ENCODE measurements around the gene DENND1B.
"Not testable (repeated sequence)": the region's sequence is repeated elsewhere in the genome, so short reads cannot be mapped to it uniquely, and the experiment has no call there.

DENND1B gene

DNA sequence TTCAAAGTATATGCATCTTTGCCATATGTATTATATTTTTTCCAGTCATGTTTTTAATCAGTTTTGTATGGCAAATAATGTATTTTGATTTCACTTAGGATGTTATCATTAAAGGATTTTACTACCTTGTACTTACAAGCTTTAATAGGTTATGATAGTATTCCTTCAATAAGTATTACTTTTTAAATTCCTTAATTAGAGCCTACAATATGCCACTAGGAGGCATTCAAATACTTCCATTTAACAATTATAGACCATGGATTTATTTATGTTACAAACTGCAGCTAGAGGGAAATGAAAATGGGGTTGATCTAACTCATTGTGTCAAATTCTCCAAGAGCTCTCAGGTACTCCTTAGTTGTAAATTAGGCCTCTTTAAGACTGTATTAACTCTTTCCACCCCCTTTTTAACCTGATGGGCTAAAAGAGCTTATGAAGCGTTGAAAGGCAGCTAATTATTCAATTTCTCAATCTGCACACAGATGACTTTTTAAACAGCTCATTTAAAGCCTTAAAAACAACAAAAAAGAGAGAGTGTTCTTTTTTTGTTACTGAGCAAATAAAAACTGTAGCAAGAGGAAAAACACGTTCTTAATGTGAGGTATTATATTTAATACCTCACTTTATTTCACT, 156.2 kb downstream of the DENND1B start:
- DNase-seq = no peak

DNA sequence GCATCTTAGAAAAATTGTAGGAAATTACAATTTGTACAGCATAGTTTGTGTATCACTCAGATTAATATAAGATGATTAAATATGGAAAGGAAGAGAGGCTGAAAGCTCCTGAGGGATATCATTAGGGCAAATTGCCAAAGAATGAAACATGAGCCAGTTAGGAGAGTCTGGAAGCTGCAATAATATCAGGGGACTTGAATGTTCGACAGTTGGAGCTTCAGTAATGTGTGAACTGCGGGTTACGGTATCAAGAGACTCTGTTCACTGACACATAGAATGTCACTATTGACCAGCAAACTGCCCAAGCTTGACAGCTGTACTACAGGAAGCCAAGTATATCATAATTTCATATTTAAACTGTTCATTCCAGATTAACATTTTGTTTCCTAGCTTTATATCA, 157.2 kb downstream of the DENND1B start:
- peak; percentile 15 for DNase-seq

DNA sequence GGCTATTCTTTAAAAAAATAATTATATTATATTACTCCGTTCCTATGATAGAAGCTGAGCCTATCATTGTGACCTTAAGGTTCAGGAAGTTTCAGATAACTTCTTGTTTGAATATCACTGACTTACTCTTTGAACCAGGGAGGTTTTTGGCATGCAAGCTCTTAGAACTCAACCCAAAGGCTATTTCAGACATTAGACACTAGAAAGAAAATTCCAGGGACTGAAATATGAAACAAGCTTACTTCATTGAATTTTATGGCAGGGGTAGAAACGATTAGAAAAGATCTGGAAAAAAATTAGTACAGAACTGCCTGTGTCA, 159.6 kb downstream of the DENND1B start:
- no peak for DNase-seq

DNA sequence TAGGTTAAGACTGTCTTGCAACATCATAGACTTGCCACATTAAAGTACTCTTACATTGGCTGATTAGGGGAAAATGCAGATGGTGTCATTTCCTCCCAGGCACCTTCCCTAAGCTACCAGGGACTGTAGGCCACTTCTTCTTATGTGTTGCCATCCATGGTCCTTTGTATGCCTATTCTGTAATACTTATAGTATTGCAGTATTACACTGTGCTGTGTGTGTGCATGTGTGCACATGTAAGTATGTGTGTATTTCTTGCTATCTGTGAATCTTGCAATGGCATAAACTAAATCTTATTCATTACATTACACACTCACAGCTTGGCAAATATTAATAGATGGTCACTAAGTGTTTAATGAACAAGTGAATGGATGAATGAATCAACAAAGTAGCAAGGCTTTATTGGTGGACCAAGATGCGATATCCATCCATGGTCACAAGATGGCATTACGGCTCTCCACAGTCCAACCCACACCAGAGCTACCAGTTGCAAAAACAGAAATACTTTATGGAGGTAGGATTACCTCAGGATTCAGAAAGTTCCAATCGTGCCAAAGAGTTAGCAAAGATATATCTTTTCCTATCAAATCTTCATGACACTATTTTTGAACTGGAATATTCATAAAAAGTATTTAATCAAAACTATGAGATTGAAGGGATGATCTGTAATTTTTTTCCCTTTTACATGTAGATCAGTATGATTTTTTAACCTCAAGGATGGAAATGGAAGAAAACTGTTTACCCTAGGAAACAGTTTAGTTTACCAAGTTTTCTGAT, 160.2 kb downstream of the DENND1B start:
- DNase-seq = no peak

DNA sequence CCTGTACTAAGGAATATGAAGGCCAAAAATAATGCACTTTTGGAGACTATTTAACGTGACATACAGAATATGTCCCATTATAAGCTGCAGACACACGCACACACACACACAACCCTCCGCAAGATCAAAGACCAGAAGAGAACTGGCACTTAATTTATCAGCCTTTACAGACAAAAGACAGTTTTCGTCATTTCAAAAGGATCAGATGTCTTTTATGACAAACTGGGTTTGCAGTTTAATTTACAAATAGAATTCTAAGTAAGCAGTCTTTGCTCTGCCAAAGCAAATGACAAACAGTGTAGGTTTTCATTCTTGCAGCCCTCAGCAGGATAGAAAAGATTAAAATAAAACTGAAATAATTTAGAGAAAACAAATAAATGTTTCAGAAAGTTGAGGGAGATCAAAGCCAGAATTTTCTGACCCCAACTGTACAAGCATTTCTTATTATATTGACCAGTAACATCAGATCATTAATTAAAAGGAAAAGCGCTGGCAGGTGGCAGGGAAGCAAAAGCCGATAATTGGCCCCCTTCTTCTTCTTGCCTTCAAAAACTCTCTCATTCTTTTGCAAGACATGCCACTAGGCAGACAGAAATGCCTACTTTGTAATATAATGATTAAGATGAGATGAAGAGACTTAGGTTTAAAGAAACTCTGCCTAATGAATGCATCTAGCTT, 169.0 kb downstream of the DENND1B start:
- DNase-seq = no peak

DNA sequence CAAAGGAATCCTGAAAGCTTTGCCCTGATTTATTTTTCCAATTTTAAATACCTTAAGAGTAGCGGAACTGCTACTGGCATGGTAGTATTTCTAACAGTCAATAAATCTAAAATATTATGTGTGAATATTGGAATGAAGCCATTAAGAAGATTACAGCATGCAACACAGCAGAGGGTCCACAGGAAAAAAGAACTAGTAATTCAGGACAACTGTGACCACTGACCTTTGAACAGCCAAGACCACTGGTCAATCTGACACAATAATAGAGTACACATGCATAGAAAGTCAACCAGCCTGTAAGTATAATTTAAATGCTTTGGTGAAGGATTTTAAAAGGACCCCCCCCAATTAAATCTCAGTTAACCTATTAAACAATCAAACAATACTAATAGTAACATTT, 171.0 kb downstream of the DENND1B start:
- no peak for DNase-seq

DNA sequence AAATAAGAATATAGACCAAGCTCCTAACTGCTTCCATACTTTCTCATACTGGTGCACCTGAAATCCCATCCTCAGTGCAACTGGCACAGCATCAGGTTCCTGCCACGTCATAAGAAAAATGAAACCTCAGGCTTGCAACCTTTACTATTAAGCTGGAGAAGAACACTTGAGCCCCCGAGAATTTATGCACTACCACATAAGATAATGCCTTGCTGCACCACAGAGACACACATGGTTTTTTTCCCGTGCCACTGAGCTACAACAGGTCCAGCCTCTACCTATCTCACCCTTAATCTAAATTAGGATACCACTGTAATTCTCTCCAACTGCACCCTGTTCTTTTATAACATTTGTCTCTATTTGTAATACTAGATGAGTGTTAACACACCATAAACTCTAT, 174.5 kb downstream of the DENND1B start:
- no peak for DNase-seq

DNA sequence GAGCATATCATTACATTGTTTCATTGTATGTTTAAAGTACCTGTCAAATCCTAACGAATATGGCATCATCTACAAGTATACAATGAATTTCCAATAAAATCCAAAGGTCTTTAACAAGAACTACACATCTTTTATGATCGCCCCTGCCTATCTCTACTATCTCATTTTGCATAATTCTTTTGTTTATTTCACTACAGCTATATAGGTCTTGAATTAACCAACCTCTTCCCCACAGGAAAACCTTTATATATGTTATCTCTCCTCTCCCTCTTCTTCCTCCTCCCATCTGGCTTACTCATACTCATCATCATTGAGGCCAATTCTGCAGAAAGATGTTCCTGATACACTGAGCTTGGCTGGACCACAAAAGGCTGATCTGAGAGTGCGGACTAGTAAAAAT, 175.5 kb downstream of the DENND1B start:
- DNase-seq = no peak

DNA sequence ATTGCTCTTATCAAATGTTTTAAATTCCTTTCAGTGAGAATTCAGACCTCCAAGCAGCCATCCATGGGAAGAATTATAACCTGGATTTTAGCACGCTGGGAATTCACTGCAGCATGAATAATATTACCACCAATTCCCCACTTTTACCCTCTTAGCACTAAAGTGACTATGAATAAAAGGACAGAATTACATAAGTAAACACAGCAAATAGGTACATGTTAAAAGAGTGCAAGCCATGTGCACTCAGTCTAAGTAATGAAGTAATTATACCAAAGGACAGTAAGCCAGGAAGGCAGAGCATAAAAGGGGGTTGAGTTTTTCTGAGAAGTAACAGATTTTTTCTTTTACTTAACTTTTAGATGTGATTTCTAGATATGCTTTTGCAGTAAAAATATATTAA, 176.3 kb downstream of the DENND1B start:
- no peak for DNase-seq

DNA sequence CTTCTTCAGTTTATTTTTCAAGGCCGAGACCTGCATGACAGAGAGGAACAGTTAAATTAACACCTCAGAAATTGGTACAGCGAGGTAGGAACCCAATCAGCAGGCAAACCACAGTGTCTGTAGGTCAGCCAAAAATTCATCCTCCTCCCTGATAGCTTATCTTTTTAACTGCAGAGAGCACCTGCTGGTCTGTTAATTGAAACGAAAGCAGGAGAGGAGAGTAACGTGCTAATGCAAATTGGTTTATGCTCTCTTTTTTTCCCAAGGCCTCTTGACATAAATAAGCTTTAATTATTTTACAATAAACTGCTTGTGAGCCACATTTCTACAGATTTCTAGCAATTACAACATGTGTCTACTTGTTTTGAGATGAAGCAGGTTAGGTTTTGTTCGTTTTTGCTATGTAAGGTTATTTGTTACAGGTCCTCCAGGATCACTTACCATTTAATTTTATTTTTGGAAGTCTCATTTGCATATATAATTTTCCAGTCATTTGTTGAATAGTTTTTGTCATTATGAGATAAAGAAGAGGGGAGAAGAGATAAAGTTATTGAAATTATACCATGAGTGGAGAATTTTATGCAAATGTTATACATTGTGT, 179.9 kb downstream of the DENND1B start:
- DNase-seq = no peak

DNA sequence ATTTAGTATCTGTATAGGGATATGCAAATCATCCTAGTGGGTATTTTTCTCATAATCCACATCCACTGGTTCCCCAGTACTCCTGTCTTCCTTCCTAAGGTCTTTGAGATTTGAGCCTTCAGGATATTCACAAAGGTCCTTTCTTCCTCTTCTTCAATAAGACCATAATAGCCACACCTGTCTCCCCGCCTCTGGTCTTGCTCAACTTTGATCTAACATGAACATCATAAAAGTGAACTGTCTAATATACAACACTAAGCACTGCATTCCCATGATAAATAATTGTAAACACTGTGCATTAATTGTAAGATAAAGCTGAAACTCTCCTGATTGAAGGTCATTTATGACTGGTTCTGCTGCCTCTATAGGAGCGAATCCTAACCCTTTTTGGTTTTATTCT, 184.6 kb downstream of the DENND1B start:
- no peak for DNase-seq

DNA sequence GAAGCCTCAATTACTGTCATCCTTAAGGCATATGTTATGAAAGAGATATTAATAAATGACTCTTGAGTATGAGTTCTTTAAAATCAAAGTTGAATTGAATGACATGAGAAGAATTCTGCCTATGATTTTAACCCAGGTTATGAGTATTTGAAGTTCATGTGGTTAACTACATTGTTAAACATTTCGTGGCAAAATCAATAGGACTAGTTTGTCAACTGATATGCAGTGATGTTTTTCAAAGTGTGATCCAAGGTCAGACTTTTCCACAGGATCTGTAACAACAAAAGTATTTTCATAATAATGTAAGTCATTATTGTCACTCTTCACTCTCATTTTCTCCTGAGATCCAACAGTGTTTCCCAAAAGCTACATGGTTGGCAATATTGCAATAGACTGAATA, 189.5 kb downstream of the DENND1B start:
- no peak for DNase-seq

DNA sequence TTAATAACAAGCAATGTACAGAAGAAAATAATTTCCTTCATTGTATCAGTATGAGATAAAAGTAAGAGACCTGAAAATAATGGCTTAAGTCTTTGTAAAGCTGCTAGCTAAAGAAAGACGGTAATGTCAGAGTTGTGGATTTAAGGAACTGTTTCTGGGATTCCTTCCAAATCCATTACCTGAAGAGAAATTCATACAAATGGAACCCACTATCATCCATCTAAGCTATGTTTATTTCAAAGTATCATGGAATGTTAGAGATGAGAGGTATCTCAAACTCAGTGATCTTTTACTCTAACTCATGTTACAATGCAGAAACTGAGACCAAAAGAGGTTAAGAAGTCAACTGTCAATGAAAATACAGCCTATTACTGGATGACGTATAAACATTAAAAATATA, 197.7 kb downstream of the DENND1B start:
- no peak for DNase-seq

DNA sequence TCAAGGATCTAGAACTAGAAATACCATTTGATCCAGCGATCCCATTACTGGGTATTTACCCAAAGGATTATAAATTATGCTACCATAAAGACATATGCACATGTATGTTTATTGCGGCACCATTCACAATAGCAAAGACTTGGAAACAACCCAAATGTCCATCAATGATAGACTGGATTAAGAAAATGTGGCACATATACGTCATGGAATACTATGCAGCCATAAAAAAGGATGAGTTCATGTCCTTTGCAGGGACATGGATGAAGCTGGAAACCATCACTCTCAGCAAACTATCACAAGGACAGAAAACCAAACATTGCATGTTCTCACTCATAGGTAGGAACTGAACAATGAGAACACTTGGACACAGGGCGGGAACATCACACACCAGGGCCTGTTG, 199.7 kb downstream of the DENND1B start:
- not testable (repeated sequence) for DNase-seq

DNA sequence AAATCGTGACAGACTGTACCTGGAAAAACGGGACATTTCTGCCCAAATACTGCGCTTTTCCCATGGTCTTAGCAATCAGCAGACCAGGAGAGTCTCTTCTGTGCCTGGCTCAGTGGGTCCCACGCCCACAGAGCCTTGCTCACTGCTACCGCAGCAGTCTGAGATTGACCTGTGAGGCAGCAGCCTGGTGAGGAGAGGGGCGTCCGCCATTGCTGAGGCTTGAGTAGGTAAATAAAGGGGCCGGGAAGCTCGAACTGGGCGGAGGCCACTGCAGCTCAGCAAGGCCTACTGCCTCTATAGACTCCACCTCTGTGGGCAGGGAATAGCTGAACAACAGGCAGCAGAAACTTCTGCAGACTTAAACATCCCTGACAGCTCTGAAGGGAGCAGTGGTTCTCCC, 203.1 kb downstream of the DENND1B start:
- no peak for DNase-seq

DNA sequence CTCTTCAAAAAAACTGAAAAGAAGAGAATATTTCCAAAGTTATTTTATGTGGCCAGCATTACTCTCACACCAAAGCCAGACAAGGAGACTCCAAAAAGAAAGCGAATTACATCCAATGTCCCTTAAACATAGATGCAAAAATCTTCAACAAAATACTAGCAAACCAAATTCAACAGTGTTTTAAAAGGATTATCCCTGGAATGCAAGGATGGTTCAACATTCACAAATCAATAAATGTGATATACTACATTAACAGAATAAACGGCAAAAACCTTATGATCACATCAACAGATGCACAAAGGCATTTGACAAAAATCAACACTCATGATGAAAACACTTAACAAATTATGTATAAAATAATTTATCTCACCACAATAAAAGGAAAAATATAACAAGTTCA, 207.8 kb downstream of the DENND1B start:
- no peak for DNase-seq

DNA sequence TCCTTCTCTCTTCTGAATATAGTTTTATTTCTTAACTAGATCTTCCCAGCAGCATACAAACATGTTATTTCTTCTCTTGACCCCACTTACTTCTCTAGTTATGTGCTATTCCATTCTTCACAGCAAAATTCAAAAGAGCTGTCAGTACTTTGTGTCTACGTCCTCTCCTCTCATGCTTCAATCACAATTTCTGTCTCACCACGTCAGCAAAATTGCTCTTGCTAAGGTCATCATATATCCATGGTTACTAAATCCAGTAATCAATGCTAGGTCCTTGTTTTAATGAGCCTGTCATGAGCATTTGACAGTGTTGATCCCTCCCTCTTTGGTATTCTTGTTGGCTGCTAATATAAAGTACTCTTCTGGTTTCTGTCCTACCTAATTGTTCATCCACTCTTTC, 214.2 kb downstream of the DENND1B start:
- no peak for DNase-seq

DNA sequence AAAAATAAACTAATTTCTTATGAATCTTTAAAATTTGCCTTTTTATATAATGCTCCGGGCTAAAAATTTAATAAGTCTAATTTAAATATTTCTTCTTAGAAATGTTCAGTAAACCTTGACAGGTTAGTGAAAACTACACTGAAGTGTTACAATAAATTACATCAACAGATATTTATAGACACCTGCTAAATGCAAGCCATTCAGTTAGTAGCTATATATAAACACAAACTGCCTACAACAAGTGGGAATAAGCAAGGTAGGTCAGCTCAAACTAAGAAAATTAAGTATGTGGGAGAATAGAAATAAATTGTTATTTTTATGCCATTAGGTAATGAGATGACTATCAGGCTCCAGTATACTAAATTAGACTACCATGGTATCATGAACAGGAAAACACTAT, 215.6 kb downstream of the DENND1B start:
- no peak for DNase-seq

DNA sequence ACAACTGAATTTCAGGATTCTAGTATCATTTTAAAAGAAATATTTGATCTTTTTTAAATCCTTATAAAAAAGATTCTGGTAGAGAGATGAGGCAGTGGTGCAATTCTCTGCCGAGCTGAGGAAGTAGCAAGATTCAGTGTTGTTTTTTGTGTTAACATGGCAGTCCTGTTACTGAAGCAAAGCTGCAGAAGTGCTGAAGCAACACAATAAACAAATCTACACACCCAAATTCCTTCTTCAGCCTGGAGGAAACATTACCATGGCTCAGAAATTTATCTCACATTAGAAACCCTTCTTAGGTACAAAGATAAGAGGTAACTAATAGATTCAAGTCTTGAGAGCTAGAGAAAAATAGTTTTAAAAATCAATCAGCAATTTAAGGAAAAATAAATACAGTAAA, 216.0 kb downstream of the DENND1B start:
- DNase-seq = no peak

DNA sequence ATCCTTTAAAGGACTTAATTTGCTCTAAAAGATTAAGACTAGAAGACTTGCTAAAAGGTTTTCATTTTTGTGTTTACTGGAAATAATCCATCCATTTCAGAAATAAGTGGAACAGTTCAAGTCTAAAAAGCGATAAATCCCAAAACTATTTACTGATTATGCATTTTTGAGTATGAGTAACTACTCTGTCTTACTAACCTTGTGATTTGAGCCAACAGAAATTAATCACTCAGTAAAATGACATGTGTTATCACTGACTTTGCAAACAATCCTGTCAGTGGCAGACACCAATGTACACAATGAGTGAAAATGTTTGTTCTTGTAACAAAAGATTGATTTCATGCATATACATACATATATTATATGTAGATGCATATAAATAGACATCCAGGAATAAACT, 218.0 kb downstream of the DENND1B start:
- DNase-seq = no peak

DNA sequence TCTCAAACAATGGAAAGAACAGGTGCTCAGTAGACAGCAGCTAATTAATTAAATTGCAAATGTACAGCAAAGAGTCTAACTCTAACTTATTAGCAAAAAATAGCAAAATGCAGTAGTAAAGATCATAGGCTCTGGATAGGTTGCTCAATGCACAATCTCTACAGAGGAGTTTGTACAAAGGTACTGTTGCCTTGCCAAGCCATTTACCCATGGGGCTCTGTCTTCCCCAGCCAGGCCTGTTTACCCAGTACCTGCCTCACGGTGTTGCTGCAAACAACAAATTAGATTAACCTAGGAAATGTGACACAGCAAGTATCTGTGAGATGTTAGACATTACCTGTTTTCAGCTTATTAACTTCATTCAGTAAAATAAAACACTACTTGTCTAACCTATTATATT, 222.0 kb downstream of the DENND1B start:
- no peak for DNase-seq

DNA sequence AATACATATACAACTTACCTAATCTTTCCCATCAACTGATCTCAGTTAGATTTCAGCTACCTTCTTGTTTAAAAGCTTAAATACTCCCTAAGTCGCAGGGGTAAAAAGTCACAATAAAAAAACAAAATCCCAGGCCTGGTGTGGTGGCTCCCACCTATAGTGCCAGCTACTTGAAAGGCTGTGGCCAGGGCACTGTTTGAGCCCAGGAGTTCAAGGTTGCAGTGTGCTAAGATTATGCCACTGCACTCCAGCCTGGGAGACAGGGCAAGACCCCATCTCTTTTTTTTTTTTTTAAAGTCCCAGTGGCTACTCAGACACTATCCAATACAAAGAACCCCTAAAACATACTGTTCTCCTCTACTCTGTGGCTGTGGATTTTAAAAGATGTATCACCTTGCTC, 228.3 kb downstream of the DENND1B start:
- DNase-seq = no peak

DNA sequence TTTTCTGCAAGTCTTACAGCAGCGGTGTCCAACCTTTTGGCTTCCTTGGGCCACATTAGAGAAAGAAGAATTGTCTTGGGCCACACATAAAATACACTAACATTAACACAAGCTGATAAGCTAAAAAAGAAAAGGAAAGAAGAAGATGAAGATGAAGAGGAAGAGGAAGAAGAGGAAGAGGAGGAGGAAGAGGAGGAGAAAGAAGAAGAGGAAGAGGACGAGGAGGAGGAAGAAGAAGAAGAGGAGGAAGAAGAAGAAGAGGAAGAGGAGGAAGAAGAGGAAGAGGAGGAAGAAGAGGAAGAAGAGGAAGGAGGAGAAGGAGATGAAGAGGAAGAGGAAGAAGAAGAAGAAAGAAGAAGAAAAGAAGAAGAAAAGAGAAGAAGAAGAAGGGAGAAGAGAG, 230.7 kb downstream of the DENND1B start:
- no peak for DNase-seq

DNA sequence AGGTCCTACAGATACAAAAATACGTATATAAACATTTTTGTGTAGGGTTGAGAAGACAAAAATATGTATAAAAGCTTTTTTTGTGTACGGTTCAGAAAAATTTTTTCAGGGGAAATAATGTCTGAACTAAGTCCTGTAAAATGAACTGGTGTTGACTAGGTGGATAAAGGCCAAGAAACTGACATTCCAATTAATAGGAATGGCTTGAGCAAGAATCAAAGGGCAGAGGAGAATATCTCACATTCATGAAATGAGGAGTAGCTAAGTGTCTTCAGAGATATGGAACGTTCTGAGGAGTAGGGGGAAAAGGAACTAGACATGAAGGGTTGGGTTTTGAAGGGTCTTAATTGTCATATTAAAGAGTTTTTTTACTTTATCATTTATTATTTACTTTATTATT, 231.2 kb downstream of the DENND1B start:
- DNase-seq = no peak

Measured in NCI-H510A (cell line).